Measurements from ENCODE around the gene OTOA. TPM values are rescaled to one million over a fixed set of nuclear protein-coding genes. Genes with fewer than 3 reads are reported as not detected.
"Not testable (repeated sequence)": the region's sequence is repeated elsewhere in the genome, so short reads cannot be mapped to it uniquely, and the experiment has no call there.

Gene OTOA
- total RNA-seq, 4 donors from 2014 or later = 0.11 to 0.33 TPM; not detected in 2

DNA sequence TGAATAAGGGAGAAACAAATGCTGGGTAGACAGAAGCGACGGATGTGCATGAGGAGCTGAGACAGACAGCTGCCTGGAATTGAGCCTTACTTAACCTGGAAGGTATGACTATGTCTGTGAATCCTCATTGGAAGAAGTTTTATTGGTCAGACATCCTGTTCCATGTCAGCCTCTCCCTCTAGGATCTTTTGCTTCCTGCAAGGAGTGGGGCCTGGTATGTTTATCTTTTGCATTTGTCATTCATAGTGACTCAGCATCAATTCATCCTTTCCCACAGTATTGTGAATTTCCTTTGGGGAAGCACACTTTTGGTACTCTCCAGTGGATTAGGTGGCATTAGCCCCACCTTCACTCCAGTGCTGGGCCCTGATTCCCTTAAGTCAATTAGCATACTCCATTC lies 105.5 kb downstream of the OTOA start:
- intact Hi-C loops (cut with DNase I); H3K27ac ChIP-seq (replicated peaks in 1 of 4): not testable (repeated sequence)
- WGBS = 20% methylated on average over 2 of the region's 2 CpGs

DNA sequence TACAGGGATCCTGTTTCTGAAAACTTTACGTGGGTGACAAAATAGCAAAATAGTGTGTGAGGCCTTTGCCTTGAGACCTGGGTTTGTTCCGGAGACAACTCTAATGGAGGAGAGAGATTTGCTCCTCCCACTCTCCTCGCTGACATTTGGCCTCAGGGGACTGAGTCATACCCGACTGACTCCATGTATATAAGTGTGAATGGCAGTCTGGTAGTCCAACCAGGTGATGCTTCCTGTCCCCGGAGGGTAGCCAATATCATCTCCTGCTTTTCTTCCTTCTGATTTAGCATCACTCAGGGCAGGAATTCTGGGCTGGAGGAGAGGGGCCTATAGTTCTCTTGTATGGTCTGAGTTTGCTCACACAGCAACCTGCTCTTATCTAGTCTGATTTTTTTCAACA lies 106.8 kb downstream of the OTOA start:
- DNase-seq (ENCODE audit: extremely low spot score); H3K27me3 ChIP-seq; H3K27ac ChIP-seq (replicated peaks in 1 of 4); H3K36me3 ChIP-seq; H3K4me1 ChIP-seq; H3K9me3 ChIP-seq; H3K4me3 ChIP-seq; intact Hi-C loops (cut with DNase I): not testable (repeated sequence)
- 100% methylated on average over 1 of the region's 5 CpGs for WGBS

More for the DNA sequence above, 105.5 kb downstream of the OTOA start:
- not testable (repeated sequence) for H3K4me1 ChIP-seq; H3K4me3 ChIP-seq; H3K9me3 ChIP-seq; H3K36me3 ChIP-seq; H3K27me3 ChIP-seq; DNase-seq (ENCODE audit: extremely low spot score)

DNA sequence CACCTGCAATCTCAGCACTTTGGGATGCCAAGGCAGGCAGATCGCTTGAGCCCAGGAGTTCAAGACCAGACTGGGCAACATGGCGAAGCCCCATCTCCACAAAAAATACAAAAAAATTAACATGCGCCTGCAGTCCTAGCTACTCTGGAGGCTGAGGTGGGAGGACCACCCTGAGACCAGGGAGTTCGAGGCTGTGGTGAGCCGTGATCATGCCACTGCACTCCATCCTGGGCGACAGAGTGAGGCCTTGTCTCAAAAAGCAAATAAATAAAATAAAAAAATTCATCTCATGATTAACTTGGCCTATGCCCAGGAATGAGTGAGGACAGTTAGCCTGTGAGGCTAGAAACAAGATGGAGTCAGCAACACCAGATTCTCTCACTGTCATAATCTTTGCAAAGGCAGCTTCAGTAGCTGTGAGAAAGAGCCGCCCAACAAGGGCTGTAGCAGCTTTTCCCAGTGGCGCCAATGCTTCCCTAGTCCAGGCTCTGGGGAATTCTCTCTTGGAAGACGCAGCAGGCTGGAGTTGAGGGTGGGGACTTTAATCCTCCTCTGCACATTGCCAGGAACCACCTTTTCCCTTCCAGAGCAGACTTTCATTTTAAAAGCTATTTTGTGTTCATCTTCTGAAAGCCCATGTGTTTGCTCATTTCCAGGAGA lies 108.9 kb downstream of the OTOA start:
- H3K27me3 ChIP-seq; H3K4me1 ChIP-seq; H3K4me3 ChIP-seq; H3K36me3 ChIP-seq; intact Hi-C loops (cut with DNase I); H3K27ac ChIP-seq (replicated peaks in 1 of 4); H3K9me3 ChIP-seq: not testable (repeated sequence)
- WGBS = 81% methylated on average over 9 of the region's 9 CpGs
- DNase-seq (ENCODE audit: extremely low spot score) = peak; percentile 47

DNA sequence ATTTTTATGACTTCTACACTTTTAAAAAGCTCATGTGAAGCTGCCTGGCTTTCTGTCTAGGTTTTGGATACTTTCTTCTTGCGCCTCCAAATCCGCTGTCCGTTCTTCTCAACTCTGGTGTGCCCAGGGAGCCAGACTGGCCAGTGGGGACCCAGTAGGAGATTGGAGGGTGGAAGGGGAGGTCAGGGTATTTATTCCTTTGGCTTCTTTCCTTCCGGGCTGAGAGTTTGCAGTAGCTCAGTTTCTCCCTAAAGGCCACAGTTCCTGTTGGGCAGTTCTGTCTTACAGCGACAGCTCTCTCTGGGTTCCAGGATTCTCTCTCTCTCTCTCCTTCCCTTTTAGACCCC lies 109.4 kb downstream of the OTOA start:
- H3K9me3 ChIP-seq; intact Hi-C loops (cut with DNase I); H3K4me1 ChIP-seq; H3K27me3 ChIP-seq; H3K36me3 ChIP-seq; H3K4me3 ChIP-seq; DNase-seq (ENCODE audit: extremely low spot score); H3K27ac ChIP-seq (replicated peaks in 1 of 4): not testable (repeated sequence)
- 92% methylated on average over 3 of the region's 5 CpGs for WGBS

DNA sequence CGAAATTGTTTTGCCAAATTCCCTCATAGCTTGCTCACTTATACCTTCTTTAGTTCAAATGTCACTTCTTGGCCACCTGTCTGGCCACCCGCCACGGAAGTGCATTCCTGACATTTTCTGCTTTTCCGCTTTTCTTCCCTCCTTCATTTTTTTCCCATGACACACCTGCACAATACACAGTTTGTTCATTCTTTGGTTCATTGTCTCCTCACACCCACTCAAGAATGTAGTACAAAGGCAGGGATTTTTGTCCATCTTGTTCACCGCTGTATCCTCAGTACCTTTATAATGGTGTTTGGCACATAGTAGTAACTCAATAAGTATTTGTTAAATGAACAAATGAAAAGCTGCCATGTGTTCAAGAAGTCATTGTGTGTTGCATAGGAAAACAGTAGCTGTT lies 116.8 kb downstream of the OTOA start:
- H3K4me3 ChIP-seq; H3K27ac ChIP-seq (replicated peaks in 1 of 4); H3K4me1 ChIP-seq; DNase-seq (ENCODE audit: extremely low spot score); H3K27me3 ChIP-seq; H3K36me3 ChIP-seq; intact Hi-C loops (cut with DNase I); H3K9me3 ChIP-seq: not testable (repeated sequence)
- WGBS = no CpG with 5 or more reads among the region's 5 CpGs

DNA sequence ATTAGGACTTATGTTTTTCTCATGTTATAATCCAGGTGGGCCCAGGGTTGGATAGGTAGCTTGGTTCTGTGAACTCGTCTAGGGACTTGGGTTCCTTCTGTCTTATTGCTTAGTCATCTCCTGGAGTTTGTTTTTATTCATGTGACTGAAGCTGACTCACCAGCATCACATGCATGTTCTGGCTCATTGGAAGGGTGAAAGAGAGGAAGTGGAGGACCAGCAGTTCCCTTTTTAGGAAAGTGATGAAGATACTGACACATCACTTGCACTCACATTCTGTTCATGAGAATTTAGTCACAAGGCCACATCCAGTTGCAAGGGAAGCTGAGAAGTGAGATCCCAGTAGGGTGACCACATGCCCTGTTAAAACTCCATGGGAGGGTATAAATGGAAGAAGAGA lies 126.7 kb downstream of the OTOA start:
- H3K27me3 ChIP-seq; H3K4me1 ChIP-seq; H3K4me3 ChIP-seq; H3K27ac ChIP-seq (replicated peaks in 1 of 4); H3K36me3 ChIP-seq; DNase-seq (ENCODE audit: extremely low spot score); intact Hi-C loops (cut with DNase I); H3K9me3 ChIP-seq: not testable (repeated sequence)
- no CpG with 5 or more reads among the region's 1 CpG for WGBS

DNA sequence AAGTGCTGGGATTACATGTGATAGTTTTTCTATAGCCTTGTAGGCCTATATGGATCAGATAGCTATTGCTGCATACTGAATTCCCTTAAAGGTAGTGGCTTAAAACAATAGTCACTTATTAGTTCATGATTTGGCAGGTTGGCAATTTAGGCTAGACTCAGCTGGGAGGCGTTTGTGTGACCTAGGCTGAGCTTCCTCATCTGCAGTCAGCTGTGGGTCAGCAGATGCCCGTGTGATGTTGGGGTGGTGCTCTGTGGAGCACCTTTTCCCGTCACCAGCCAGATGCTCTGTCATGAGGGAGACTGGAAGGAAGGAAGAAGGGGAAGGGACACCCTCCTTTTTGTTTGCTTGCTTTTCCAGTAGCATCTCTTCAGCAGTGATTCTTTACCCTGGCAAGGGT lies 129.5 kb downstream of the OTOA start:
- no CpG with 5 or more reads among the region's 3 CpGs for WGBS
- H3K27ac ChIP-seq (replicated peaks in 1 of 4); H3K4me3 ChIP-seq; H3K27me3 ChIP-seq; H3K9me3 ChIP-seq; H3K36me3 ChIP-seq; intact Hi-C loops (cut with DNase I); DNase-seq (ENCODE audit: extremely low spot score); H3K4me1 ChIP-seq: not testable (repeated sequence)

DNA sequence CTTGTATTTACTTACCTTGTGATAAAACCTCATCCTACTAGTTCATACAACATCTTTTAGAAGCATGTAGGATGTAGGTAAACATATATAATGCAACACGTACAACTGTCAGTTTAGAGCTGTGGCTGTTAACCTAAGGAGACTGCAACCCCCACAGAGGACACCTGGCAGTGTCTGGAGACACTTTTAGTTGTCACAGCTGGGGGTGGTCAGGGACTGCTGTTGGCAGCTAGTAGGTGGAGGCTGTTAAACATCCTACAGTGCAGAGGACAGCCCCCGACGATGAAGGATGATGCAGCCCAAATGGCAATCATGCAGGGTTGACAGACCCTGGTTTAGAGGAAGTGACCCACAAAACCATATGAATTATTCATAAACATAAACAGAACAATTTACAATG lies 134.8 kb downstream of the OTOA start:
- DNase-seq (ENCODE audit: extremely low spot score); H3K9me3 ChIP-seq; H3K4me3 ChIP-seq; H3K4me1 ChIP-seq; H3K27me3 ChIP-seq; H3K27ac ChIP-seq (replicated peaks in 1 of 4); intact Hi-C loops (cut with DNase I): not testable (repeated sequence)
- no CpG with 5 or more reads among the region's 3 CpGs for WGBS
- H3K36me3 ChIP-seq = peaks cover 0 to 22% (median 2%) of the 10 kb centered on the region in 4 donors

DNA sequence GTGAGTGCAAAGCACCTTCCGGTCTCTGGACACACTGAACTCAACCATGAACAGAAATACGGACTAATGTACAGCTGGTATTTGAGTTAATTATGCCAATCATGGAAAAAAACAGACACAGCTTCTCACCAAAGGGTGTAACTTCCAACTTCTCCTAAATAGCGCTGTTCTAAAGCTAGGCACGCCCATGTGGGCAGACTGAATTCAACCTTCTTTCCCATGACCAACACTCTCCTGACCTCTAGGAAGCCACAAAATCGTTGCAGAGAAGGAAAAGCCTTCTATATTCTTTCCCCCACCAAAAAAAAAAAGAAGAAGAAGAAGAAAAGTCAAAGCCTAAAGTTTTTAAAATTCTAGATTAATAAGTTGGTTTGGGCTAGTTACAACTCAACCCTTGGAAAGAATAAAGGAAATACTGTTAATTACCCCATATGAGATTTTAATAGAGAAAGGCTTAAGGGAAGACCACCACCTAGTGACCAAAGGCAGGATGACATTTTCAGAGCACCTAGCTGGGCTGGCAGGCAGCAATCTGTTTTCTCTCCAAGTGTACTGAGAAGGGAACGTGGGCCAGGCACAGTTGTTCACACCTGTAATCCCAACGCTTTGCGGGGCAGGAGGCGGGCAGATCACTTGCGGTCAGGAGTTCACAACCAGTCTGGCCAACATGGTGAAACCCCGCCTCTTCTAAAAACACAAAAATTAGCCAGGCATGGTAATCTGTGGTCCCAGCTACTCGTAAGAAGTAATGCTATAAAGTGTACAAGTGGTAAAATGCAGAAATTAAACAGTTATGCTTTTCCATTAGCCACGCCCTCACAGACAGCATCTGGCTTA lies 138.0 kb downstream of the OTOA start:
- H3K4me3 ChIP-seq; H3K27me3 ChIP-seq; H3K9me3 ChIP-seq; H3K4me1 ChIP-seq; H3K27ac ChIP-seq (replicated peaks in 1 of 4); intact Hi-C loops (cut with DNase I); DNase-seq (ENCODE audit: extremely low spot score): not testable (repeated sequence)
- WGBS = 58% methylated on average over 12 of the region's 13 CpGs
- peaks cover 0 to 22% (median 2%) of the 10 kb centered on the region in 4 donors for H3K36me3 ChIP-seq
- TF ChIP-seq, protein P1, sequence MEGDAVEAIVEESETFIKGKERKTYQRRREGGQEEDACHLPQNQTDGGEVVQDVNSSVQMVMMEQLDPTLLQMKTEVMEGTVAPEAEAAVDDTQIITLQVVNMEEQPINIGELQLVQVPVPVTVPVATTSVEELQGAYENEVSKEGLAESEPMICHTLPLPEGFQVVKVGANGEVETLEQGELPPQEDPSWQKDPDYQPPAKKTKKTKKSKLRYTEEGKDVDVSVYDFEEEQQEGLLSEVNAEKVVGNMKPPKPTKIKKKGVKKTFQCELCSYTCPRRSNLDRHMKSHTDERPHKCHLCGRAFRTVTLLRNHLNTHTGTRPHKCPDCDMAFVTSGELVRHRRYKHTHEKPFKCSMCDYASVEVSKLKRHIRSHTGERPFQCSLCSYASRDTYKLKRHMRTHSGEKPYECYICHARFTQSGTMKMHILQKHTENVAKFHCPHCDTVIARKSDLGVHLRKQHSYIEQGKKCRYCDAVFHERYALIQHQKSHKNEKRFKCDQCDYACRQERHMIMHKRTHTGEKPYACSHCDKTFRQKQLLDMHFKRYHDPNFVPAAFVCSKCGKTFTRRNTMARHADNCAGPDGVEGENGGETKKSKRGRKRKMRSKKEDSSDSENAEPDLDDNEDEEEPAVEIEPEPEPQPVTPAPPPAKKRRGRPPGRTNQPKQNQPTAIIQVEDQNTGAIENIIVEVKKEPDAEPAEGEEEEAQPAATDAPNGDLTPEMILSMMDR (IDR thresholded peaks at IDR 0.05) = peak; percentile 27 to 50 (median 43)

DNA sequence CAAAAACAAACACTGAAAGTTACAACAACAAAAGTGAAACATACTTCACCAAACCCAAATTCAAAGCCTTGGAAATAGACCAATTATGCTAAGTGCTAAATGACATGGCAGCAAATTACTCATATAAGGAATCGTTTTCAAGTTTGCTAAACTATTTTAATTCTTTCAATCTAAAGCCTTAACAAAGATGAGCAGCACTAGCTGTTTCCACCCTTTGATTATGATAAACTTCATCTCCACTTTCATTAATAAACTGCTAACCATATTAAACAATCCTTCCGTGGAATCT lies 138.6 kb downstream of the OTOA start:
- H3K27me3 ChIP-seq; H3K27ac ChIP-seq (replicated peaks in 1 of 4); intact Hi-C loops (cut with DNase I); H3K4me3 ChIP-seq; H3K9me3 ChIP-seq; H3K4me1 ChIP-seq; DNase-seq (ENCODE audit: extremely low spot score): not testable (repeated sequence)
- H3K36me3 ChIP-seq = peaks cover 0 to 21% (median 2%) of the 10 kb centered on the region in 4 donors
- 57% methylated on average over 2 of the region's 2 CpGs for WGBS
